A549 (cell line): Measurements from ENCODE around the gene OR2AJ1. TPM values are rescaled to one million over a fixed set of nuclear protein-coding genes. Genes with fewer than 3 reads are reported as not detected.
"Not testable (repeated sequence)": the region's sequence is repeated elsewhere in the genome, so short reads cannot be mapped to it uniquely, and the experiment has no call there.

Experiments
- ATAC-seq, 2 experiments: fragments of 200-7000 bp in 1 of 2; fragments of >200 bp in 1 of 2; cut with Nextera tagmentation in 1 of 2; cut with Tn5 transposase in 1 of 2; 3 replicates each; pipeline versions ENCODE4 v1.8.0 to v1.9.1; 2018 to 2020; ENCODE audit warnings: mild to moderate bottlenecking in 1 of 2, moderate library complexity in 1 of 2
- CTCF ChIA-PET: fragments of 300-600 bp; sonication (Branson Sonifier 250); formaldehyde crosslinking; extraction: SDS; loops from one replicate; lab custom pipeline; 2021; ENCODE audit warnings: antibody characterized with exemption, inconsistent platforms; lab: Yijun Ruan, JAX
- POLR2A ChIA-PET: fragments of 350-600 bp; formaldehyde crosslinking; extraction: SDS; loops from one replicate; lab custom pipeline; 2021; ENCODE audit warnings: antibody characterized with exemption, inconsistent platforms; lab: Yijun Ruan, JAX
- DNase-seq, 2 experiments: peaks; one replicate each; pipeline versions ENCODE4 v3.0.0 to v3.0.0-alpha.2; 2011 to 2016; ENCODE audit warnings: low read depth in 1 of 2, low spot score in 1 of 2
- FAIRE-seq: peaks from 2 replicates; lab custom pipeline; 2011; peaks lifted over from hg19 to GRCh38; lab: Jason Lieb, UNC
- H3K27ac ChIP-seq, 2 experiments: fragments of >200 bp; sonication (Bioruptor Twin); formaldehyde crosslinking; 3 replicates each; pipeline ENCODE4 v1.5.1; 2016 to 2017
- H3K4me1 ChIP-seq: fragments of >200 bp; sonication (Bioruptor Twin); formaldehyde crosslinking; 3 replicates; pipeline ENCODE4 v1.6.1; 2016
- H3K4me2 ChIP-seq: fragments of >200 bp; sonication (Bioruptor Twin); formaldehyde crosslinking; 3 replicates; pipeline ENCODE4 v1.6.1; 2016
- H3K4me3 ChIP-seq: fragments of >200 bp; sonication (Bioruptor Twin); formaldehyde crosslinking; 3 replicates; pipeline ENCODE4 v1.5.1; 2016
- H3K9me3 ChIP-seq: fragments of >200 bp; sonication (Bioruptor Twin); formaldehyde crosslinking; 3 replicates; pipeline ENCODE4 v1.6.1; 2016
- BHLHE40 ChIP-seq: IDR thresholded peaks from 2 replicates; pipeline ENCODE4 v1.6.1; 2012; ENCODE audit warnings: low read depth, low read length, inconsistent platforms
- CBX8 ChIP-seq: fragments of 200-600 bp; sonication (generic); IDR thresholded peaks from 2 replicates; pipeline ENCODE4 v1.6.1; 2016
- CEBPB ChIP-seq, 2 experiments: fragments of >200 bp in 1 of 2; sonication (Bioruptor Twin) in 1 of 2; formaldehyde crosslinking in 1 of 2; IDR thresholded peaks; 2 replicates each; pipeline ENCODE4 v1.6.1; 2012 to 2016
- CHD2 ChIP-seq: fragments of 150-350 bp; IDR thresholded peaks from 2 replicates; pipeline ENCODE4 v1.6.1; 2014; ENCODE audit warnings: low read length; ENCODE audit not compliant: partially characterized antibody
- CHD4 ChIP-seq: fragments of 200-600 bp; sonication (generic); IDR thresholded peaks from 2 replicates; pipeline ENCODE4 v1.6.1; 2016; ENCODE audit warnings: antibody characterized with exemption, mild to moderate bottlenecking, borderline replicate concordance
- EHF ChIP-seq: fragments of 250-450 bp; sonication (Bioruptor Pico); IDR thresholded peaks from 2 replicates; pipeline ENCODE4 v1.5.0; 2020; ENCODE audit warnings: mild to moderate bottlenecking
- EHMT2 ChIP-seq: fragments of 200-600 bp; sonication (generic); IDR thresholded peaks from 2 replicates; pipeline ENCODE4 v1.6.1; 2016; ENCODE audit warnings: antibody characterized with exemption, low read depth, mild to moderate bottlenecking, moderate library complexity
- EP300 ChIP-seq, 2 experiments: fragments of >200 bp; sonication (Bioruptor Twin); formaldehyde crosslinking; IDR thresholded peaks; 2 replicates in 1 of 2; 3 replicates in 1 of 2; pipeline ENCODE4 v1.6.1; 2016 to 2017
- ESRRA ChIP-seq: fragments of 150-350 bp; IDR thresholded peaks from 2 replicates; pipeline ENCODE4 v1.6.1; 2014; ENCODE audit warnings: mild to moderate bottlenecking, low read length, borderline replicate concordance
- FOSL2 ChIP-seq, 2 experiments: fragments of 450-650 bp in 1 of 2; fragments of >200 bp in 1 of 2; sonication (Bioruptor Twin) in 1 of 2; formaldehyde crosslinking; IDR thresholded peaks; 2 replicates each; pipeline versions ENCODE4 v1.5.0 to v1.6.1; 2016 to 2020; ENCODE audit warnings: mild to moderate bottlenecking in 1 of 2, moderate library complexity in 1 of 2
- FOXS1 ChIP-seq: fragments of 250-450 bp; sonication (Bioruptor Pico); IDR thresholded peaks from 2 replicates; pipeline ENCODE4 v1.5.0; 2020; ENCODE audit warnings: mild to moderate bottlenecking, moderate library complexity
- HEYL ChIP-seq: fragments of 250-450 bp; sonication (Bioruptor Pico); IDR thresholded peaks from 2 replicates; pipeline ENCODE4 v1.8.0; 2021; ENCODE audit warnings: mild to moderate bottlenecking, moderate library complexity
- HOXA7 ChIP-seq: fragments of 250-450 bp; sonication (Bioruptor Pico); IDR thresholded peaks from 2 replicates; pipeline ENCODE4 v1.5.0; 2020; ENCODE audit warnings: mild to moderate bottlenecking, moderate library complexity
- HOXB13 ChIP-seq: fragments of 250-450 bp; sonication (Bioruptor Pico); IDR thresholded peaks from 2 replicates; pipeline ENCODE4 v1.5.0; 2020; ENCODE audit warnings: low read depth, mild to moderate bottlenecking, moderate library complexity
- JUN ChIP-seq, 2 experiments: fragments of >200 bp; sonication (Bioruptor Twin); formaldehyde crosslinking; IDR thresholded peaks; 2 replicates in 1 of 2; 3 replicates in 1 of 2; pipeline ENCODE4 v1.6.1; 2016 to 2017
- KDM5A ChIP-seq: fragments of 200-600 bp; sonication (generic); IDR thresholded peaks from 2 replicates; pipeline ENCODE4 v1.6.1; 2016; ENCODE audit warnings: antibody characterized with exemption, mild to moderate bottlenecking
- NFE2L2 ChIP-seq: fragments of 150-350 bp; conservative IDR thresholded peaks from 2 replicates; pipeline ENCODE4 v1.6.1; 2014; ENCODE audit warnings: low read length
- NPAS2 ChIP-seq: fragments of 250-450 bp; sonication (Bioruptor Pico); IDR thresholded peaks from 2 replicates; pipeline ENCODE4 v1.8.0; 2022; ENCODE audit warnings: mild to moderate bottlenecking, moderate library complexity, borderline replicate concordance
- NR3C1 ChIP-seq: fragments of >200 bp; sonication (Bioruptor Twin); formaldehyde crosslinking; IDR thresholded peaks from 3 replicates; pipeline ENCODE4 v1.6.1; 2017
- POLR2A ChIP-seq: IDR thresholded peaks from 2 replicates; pipeline ENCODE4 v1.6.1; 2012; ENCODE audit warnings: mild to moderate bottlenecking, low read length
- RAD21 ChIP-seq, 2 experiments: fragments of >200 bp in 1 of 2; sonication (Bioruptor Twin) in 1 of 2; formaldehyde crosslinking in 1 of 2; IDR thresholded peaks in 1 of 2; conservative IDR thresholded peaks in 1 of 2; 2 replicates in 1 of 2; 3 replicates in 1 of 2; pipeline ENCODE4 v1.6.1; 2012 to 2018; ENCODE audit warnings: inconsistent platforms in 1 of 2
- RARB ChIP-seq: fragments of 250-450 bp; sonication (Bioruptor Pico); IDR thresholded peaks from 2 replicates; pipeline ENCODE4 v1.8.0; 2021; ENCODE audit warnings: mild to moderate bottlenecking, moderate library complexity
- RNF2 ChIP-seq: fragments of 200-600 bp; sonication (generic); IDR thresholded peaks from 2 replicates; pipeline ENCODE4 v1.6.1; 2016; ENCODE audit warnings: low read depth, mild to moderate bottlenecking, antibody characterized with exemption, moderate library complexity, borderline replicate concordance
- SMC3 ChIP-seq: fragments of >200 bp; sonication (Bioruptor Twin); formaldehyde crosslinking; IDR thresholded peaks from 3 replicates; pipeline ENCODE4 v1.6.1; 2018; ENCODE audit warnings: inconsistent platforms
- SREBF2 ChIP-seq: fragments of 450-650 bp; IDR thresholded peaks from 2 replicates; pipeline ENCODE4 v1.6.1; 2014; ENCODE audit warnings: mild to moderate bottlenecking, moderate library complexity
- TFCP2L1 ChIP-seq: fragments of 250-450 bp; sonication (Bioruptor Pico); IDR thresholded peaks from 2 replicates; pipeline ENCODE4 v1.5.0; 2021; ENCODE audit warnings: mild to moderate bottlenecking
- ZFP36 ChIP-seq: fragments of 450-650 bp; IDR thresholded peaks from 2 replicates; pipeline ENCODE4 v1.6.1; 2014; ENCODE audit warnings: borderline replicate concordance; ENCODE audit not compliant: partially characterized antibody
- ZSCAN20 ChIP-seq: fragments of 250-450 bp; sonication (Bioruptor Pico); IDR thresholded peaks from 2 replicates; pipeline ENCODE4 v1.8.0; 2022; ENCODE audit warnings: mild to moderate bottlenecking, moderate library complexity
- WGBS: methylation state at CpG from one replicate; pipeline ENCODE4 v1.1.6; 2017; ENCODE audit errors: missing lambda C conversion rate; 5-methylcytosine and 5-hydroxymethylcytosine counted together
- polyA plus RNA-seq, 4 experiments: library from polyadenylated mRNA; depleted of rRNA in 3 of 4; stranded (reverse); fragments of >200 nt; fragmentation: RNase III in 1 of 4; extraction: RNeasy Plus Mini Kit Qiagen cat#74134 plus additional on column Dnase treatment in 1 of 4; gene quantifications; 2 replicates in 3 of 4; 3 replicates in 1 of 4; pipeline ENCODE4 v1.2.3, GENCODE V29; 2011 to 2017
- TF ChIP-seq, protein P1 (sequence below): fragments of >200 bp; sonication (Bioruptor Twin); formaldehyde crosslinking; IDR thresholded peaks from 2 replicates; pipeline ENCODE4 v1.6.1; 2016
- TF ChIP-seq, protein P2 (sequence below): fragments of >200 bp; sonication (Bioruptor Twin); formaldehyde crosslinking; IDR thresholded peaks from 3 replicates; pipeline ENCODE4 v1.5.1; 2016

The OR2AJ1 gene
- polyA plus RNA-seq, 2 of the 4 experiments (the other 2 are of a cell fraction), result not detected

DNA sequence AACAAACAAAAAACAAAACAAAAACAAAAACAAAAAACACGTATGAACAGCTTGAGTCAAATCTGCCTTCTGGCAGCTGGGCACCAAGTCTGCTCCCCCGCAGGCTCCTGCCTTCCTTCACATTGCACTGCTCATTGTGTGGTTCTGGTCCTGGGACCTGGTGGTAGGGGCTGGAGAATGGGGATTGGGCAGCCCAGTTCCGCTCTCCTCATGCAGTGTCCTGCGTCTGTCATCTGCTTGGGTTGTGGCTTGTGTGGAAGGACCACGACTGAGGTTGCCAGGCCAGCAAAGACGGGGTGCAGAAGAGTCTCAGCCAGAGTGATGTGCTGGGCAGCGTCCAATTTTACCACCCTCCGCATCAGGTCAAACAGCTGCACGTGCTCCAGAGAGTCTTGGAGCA, 11.1 kb downstream of the OR2AJ1 start:
- DNase-seq (no peak), FAIRE-seq (no peak), ATAC-seq (no peak)
- no peak overlapping the region for H3K4me3 ChIP-seq
- WGBS, result 44% methylated on average over 8 of the region's 9 CpGs
- no peak overlapping the region for H3K4me2 ChIP-seq
- no peak overlapping the region for H3K27ac ChIP-seq
- ChIA-PET POLR2A (no interaction called here), CTCF (no interaction called here)
- peaks cover 3% of the 10 kb centered on the region; the same call in 1 of the 3 replicates for H3K9me3 ChIP-seq
- no peak for TF ChIP-seq RAD21 (conservative IDR thresholded peaks at IDR 0.05 in 1 of 2, IDR thresholded peaks at IDR 0.05 in 1 of 2)
- TF ChIP-seq HEYL (CRISPR knock-in tag), result no peak
- TF ChIP-seq JUN (IDR thresholded peaks at IDR 0.05), result no peak
- no peak for TF ChIP-seq SREBF2
- TF ChIP-seq CHD2, result no peak
- no peak for TF ChIP-seq EHF (CRISPR knock-in tag)
- no peak for TF ChIP-seq KDM5A
- TF ChIP-seq ZSCAN20, result no peak
- H3K4me1 ChIP-seq, result no peaks in the 10 kb centered on the region

DNA sequence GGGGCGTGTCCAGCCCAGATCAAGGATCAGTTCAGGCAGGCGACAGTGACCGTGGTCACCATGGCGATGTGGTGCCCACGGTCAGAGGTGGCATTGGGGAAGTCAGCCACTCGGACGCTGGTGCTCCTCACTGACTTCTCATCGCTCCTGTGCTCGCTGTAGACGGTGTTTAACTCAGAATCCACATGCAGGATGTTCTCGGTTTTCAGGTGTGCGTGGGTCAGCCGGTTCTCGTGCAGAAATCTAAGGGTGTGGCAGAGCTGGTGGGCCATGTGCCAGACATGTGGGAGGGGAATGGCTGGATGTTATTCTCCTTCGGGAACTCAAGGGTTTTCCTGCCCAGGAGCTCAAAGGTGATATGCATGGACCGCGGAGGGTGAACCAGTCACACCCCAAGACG, 11.7 kb downstream of the OR2AJ1 start:
- no peak overlapping the region for H3K4me3 ChIP-seq
- no peak overlapping the region for H3K4me2 ChIP-seq

DNA sequence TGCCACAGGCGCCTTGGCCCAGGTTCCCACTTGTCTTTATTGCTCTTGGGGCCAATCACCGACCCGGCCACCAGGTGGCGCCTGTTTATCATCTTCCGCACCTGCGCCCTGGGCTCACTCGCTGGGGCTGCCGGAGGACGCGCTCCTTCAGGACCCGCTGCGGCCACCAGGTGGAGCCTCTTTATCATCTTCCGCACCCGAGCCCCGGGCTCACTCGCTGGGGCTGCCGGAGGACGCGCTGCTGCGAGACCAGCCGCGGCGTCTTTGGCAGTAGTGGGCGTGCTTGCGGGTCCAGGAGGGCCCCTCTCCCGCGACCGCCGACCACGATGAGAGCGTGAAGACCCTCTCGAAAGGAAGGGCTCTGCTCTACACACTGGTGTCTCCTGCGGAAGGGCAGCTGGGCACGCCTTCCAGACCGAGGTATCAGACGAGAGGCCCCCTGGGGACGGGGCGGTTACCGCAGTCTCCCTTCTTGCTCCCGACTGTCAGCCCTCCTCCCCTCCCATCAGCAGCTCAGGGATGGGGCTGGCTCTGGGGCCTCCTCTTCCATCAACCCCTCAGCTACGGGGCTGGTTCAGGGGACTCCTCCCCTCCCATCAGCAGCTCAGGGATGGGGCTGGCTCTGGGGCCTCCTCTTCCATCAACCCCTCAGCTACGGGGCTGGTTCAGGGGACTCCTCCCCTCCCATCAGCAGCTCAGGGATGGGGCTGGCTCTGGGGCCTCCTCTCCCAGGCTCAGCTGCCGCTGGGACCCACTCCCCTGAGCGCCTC, 12.5 kb downstream of the OR2AJ1 start:
- not testable (repeated sequence) for H3K4me3 ChIP-seq, H3K9me3 ChIP-seq, H3K4me1 ChIP-seq, FAIRE-seq
- 66% methylated on average over 42 of the region's 44 CpGs for WGBS
- DNase-seq, result peak in 1 of 2 experiments; percentile 39
- peak in 1 of 2 experiments; percentile 14; a peak in 1 of 5 replicates for TF ChIP-seq RAD21 (conservative IDR thresholded peaks at IDR 0.05 in 1 of 2, IDR thresholded peaks at IDR 0.05 in 1 of 2)
- TF ChIP-seq, all 56 proteins: peak for 1; not testable (repeated sequence) for 55
- H3K4me2 ChIP-seq, CTCF ChIA-PET, H3K27ac ChIP-seq, POLR2A ChIA-PET: not testable (repeated sequence)
- peak in 1 of 2 experiments; percentile 83; a peak in 3 of 6 replicates for ATAC-seq

More for the DNA sequence above, 11.7 kb downstream of the OR2AJ1 start:
- POLR2A ChIA-PET, result no interaction called here
- FAIRE-seq (no peak), ATAC-seq (no peak), DNase-seq (no peak)
- CTCF ChIA-PET, result no interaction called here
- Histone ChIP-seq H3K9me3 (peaks cover 3% of the 10 kb centered on the region; the same call in 1 of the 3 replicates), H3K27ac (no peak overlapping the region), H3K4me1 (no peaks in the 10 kb centered on the region)
- WGBS, result 57% methylated on average over 18 of the region's 18 CpGs
- TF ChIP-seq HOXA7 (CRISPR knock-in tag) (no peak), SMC3 (no peak), RAD21 (conservative IDR thresholded peaks at IDR 0.05 in 1 of 2, IDR thresholded peaks at IDR 0.05 in 1 of 2) (no peak), FOXS1 (CRISPR knock-in tag) (no peak), RARB (no peak), NR3C1 (no peak), CEBPB (IDR thresholded peaks at IDR 0.05) (no peak), NPAS2 (CRISPR knock-in tag) (no peak), RNF2 (no peak), POLR2A (no peak), EHMT2 (no peak), HOXB13 (CRISPR knock-in tag) (no peak), CBX8 (no peak), NFE2L2 (no peak)
- TF ChIP-seq, protein P1, sequence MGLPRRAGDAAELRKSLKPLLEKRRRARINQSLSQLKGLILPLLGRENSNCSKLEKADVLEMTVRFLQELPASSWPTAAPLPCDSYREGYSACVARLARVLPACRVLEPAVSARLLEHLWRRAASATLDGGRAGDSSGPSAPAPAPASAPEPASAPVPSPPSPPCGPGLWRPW, result no peak

DNA sequence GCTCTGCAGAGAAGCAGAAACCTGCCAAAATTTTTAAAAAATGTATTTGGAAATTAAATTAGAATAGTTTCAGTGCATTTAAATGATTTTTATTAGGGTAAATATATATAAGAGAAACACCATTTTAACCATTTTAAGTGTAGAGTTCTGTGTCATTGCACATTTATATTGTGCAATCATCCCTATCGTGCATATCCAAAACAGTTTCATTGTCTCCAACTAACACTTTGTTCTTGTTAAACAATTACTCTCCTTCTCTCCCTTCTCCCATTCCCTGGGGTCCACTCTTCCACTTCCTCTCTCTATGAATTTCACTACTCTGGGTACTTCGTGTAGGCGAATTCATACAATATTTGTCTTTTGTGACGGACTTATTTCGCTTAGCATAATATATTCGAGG, 17.9 kb downstream of the OR2AJ1 start:
- Histone ChIP-seq H3K9me3 (no peaks in the 10 kb centered on the region), H3K4me3 (no peak overlapping the region), H3K4me2 (no peak overlapping the region), H3K27ac (no peak overlapping the region), H3K4me1 (no peaks in the 10 kb centered on the region)
- WGBS, result 10% methylated on average over 6 of the region's 6 CpGs
- no peak for DNase-seq
- ATAC-seq, result no peak
- CTCF ChIA-PET, result no interaction called here
- FAIRE-seq, result no peak
- POLR2A ChIA-PET, result no interaction called here
- no peak for TF ChIP-seq FOXS1 (CRISPR knock-in tag)
- no peak for TF ChIP-seq JUN (IDR thresholded peaks at IDR 0.05)
- no peak for TF ChIP-seq CHD4
- no peak for TF ChIP-seq HEYL (CRISPR knock-in tag)
- no peak for TF ChIP-seq RARB
- no peak for TF ChIP-seq HOXB13 (CRISPR knock-in tag)
- TF ChIP-seq BHLHE40, result no peak
- no peak for TF ChIP-seq FOSL2 (IDR thresholded peaks at IDR 0.05)
- TF ChIP-seq FOSL2 (CRISPR knock-in tag; IDR thresholded peaks at IDR 0.05), result no peak
- TF ChIP-seq ZFP36, result no peak
- no peak for TF ChIP-seq TFCP2L1 (CRISPR knock-in tag)
- TF ChIP-seq EP300 (IDR thresholded peaks at IDR 0.05), result no peak
- no peak for TF ChIP-seq NPAS2 (CRISPR knock-in tag)
- TF ChIP-seq, protein P2, sequence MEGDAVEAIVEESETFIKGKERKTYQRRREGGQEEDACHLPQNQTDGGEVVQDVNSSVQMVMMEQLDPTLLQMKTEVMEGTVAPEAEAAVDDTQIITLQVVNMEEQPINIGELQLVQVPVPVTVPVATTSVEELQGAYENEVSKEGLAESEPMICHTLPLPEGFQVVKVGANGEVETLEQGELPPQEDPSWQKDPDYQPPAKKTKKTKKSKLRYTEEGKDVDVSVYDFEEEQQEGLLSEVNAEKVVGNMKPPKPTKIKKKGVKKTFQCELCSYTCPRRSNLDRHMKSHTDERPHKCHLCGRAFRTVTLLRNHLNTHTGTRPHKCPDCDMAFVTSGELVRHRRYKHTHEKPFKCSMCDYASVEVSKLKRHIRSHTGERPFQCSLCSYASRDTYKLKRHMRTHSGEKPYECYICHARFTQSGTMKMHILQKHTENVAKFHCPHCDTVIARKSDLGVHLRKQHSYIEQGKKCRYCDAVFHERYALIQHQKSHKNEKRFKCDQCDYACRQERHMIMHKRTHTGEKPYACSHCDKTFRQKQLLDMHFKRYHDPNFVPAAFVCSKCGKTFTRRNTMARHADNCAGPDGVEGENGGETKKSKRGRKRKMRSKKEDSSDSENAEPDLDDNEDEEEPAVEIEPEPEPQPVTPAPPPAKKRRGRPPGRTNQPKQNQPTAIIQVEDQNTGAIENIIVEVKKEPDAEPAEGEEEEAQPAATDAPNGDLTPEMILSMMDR, result no peak
- TF ChIP-seq RAD21 (conservative IDR thresholded peaks at IDR 0.05 in 1 of 2, IDR thresholded peaks at IDR 0.05 in 1 of 2), result no peak
- no peak for TF ChIP-seq ESRRA
